Fibroblast of lung (primary cell): Measurements from ENCODE around the gene KCNAB2.

Source experiments
- EZH2 ChIP-seq: IDR thresholded peaks from 2 replicates; pipeline ENCODE4 v1.5.1; 2012; ENCODE audit warnings: low read length, control low read depth, mild to moderate bottlenecking; ENCODE audit errors: missing control alignments
- TF ChIP-seq, protein P1 (sequence below), 2 donors: IDR thresholded peaks in 1 of 2; conservative IDR thresholded peaks in 1 of 2; 1 replicate in 1 of 2; 2 replicates in 1 of 2; pipeline ENCODE4 v1.5.1; 2011 to 2012; ENCODE audit warnings: low read length in 2 of 2, control low read depth in 1 of 2, inconsistent platforms in 1 of 2, low read depth in 1 of 2, mild to moderate bottlenecking in 1 of 2

DNA sequence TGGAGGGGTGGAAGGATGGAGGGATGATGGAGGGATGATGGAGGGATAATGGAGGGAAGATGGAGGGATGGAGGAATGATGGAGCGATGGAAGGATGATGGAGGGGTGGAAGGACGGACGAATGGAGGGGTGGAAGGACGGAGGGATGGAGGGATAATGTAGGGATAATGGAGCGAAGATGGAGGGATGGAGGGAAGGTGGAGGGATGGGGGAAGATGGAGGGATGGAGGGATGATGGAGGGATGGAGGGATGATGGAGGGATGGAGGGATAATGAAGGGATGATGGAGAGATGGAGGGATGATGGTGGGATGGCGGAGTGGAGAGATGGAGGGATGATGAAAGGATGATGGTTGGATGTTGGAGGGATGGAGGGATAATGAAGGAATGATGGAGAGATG, 61.3 kb downstream of the KCNAB2 start:
- TF ChIP-seq, protein P1, sequence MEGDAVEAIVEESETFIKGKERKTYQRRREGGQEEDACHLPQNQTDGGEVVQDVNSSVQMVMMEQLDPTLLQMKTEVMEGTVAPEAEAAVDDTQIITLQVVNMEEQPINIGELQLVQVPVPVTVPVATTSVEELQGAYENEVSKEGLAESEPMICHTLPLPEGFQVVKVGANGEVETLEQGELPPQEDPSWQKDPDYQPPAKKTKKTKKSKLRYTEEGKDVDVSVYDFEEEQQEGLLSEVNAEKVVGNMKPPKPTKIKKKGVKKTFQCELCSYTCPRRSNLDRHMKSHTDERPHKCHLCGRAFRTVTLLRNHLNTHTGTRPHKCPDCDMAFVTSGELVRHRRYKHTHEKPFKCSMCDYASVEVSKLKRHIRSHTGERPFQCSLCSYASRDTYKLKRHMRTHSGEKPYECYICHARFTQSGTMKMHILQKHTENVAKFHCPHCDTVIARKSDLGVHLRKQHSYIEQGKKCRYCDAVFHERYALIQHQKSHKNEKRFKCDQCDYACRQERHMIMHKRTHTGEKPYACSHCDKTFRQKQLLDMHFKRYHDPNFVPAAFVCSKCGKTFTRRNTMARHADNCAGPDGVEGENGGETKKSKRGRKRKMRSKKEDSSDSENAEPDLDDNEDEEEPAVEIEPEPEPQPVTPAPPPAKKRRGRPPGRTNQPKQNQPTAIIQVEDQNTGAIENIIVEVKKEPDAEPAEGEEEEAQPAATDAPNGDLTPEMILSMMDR (conservative IDR thresholded peaks at IDR 0.05 in 1 of 2, IDR thresholded peaks at IDR 0.05 in 1 of 2; ENCODE audit: low read depth in 1 of 2, low read length in 2 of 2): no peak
- no peak for TF ChIP-seq EZH2
